GM04503 (cell line): ENCODE results near the gene ARHGEF6.

ENCODE experiments used
- DNase-seq: peaks from one replicate; pipeline ENCODE4 v3.0.0-alpha.2; 2012; ENCODE audit warnings: low read depth

The ARHGEF6 gene

DNA sequence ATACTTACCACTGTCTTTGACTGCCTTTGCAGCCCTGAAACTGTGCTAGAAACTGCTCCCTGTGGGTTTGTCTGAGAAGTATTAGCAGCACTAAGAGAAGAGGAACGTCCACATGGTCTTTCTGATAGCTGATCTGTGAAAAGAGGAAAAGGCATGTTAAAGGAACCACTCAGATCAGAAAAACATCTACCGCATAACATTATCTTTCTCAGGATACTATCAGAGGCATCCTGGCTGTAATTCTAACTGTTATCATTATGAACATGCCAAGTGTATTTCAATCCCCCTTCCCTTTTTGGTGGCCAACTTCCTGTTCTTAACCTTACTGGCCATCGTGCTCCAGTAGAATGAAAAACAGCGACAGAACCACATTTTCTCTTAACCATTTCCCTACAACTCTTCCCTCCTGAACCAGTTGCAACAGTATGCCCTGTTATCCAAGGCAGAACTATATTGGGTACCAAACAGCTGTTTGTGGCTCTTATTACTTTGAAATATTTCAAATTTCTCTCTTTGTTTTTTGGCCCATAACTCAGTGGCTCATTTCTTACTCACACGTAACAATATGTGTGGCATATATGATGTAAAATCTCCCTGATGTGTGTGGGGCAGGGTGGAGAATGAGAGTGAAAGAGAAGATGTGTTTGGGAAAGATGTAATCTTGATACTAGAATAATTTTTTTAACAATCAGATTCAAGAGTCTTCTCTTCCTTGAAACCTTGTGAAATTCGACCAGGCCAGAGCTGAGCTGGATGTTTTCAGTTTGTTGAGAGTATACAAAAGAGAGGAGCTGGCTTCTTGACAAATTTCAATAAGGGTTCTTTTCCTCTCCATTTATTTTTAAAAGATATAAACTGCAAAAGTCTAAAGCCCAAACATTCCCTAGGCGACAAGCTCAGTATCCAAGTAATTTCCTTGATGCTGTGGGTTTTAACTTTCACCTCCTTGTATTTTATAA lies 35.2 kb downstream of the ARHGEF6 start:
- DNase-seq, result no peak

GRCh38 chrX:136742721-136743379 lies 37.9 kb downstream of the ARHGEF6 start:
- no peak for DNase-seq

DNA sequence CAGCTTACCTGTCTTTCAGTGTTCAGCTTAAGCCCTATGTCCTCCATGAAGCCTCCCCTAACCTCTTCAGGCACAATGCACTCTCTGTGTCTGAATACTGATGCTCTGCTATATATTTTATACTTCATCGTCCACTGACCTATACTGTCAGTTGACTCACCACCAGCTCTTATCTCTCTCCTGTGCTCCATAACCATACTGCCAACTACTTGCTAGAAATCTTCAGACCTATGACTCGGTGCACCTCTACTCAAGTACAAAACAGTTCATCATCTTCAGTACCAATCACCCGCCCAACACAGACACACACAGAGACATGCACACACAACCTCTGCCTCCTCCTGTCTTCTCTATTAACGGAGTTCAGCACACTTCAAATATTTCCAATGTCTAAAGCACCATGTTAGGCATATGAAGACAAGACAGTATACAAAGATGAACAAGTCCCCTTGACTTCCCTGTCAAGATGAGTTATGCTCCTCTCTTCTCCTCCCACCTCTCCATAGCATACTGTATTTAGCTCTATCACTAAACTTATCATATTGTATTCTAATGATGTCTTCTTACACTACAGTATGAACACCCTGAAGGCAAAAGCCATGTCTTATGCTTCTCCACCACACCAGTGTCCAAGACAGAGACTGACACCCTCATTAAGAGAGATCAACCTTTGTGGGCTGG lies 42.5 kb downstream of the ARHGEF6 start:
- DNase-seq, result no peak

- no peak for DNase-seq
Observed at GRCh38 chrX:136736690-136737089, 44.0 kb downstream of the ARHGEF6 start.

GRCh38 chrX:136735601-136736000 lies 45.1 kb downstream of the ARHGEF6 start:
- DNase-seq, result no peak

GRCh38 chrX:136733613-136734012 lies 47.1 kb downstream of the ARHGEF6 start:
- no peak for DNase-seq

DNA sequence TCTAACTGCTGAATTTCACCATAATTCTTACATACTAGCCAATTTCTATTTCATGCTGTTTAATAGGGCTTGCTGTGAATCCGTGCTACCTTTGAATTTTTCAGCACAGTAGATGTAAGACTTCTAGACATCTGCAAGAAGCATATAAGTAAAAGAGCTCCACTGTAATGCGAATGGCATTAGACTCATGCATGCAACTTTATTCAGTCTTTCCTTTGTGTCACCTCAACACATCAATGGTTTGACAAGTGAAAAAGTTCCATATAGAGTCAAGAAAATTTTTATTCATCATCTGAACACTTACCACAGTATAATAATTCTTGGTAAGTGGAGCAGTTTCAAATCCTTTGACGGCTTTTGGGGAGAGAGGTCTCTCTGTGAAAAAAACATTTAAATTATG lies 48.9 kb downstream of the ARHGEF6 start:
- no peak for DNase-seq

- DNase-seq, result no peak
Observed at GRCh38 chrX:136731207-136731782, 49.4 kb downstream of the ARHGEF6 start.

- DNase-seq, result no peak
Observed at GRCh38 chrX:136728393-136728792, 52.3 kb downstream of the ARHGEF6 start.

DNA sequence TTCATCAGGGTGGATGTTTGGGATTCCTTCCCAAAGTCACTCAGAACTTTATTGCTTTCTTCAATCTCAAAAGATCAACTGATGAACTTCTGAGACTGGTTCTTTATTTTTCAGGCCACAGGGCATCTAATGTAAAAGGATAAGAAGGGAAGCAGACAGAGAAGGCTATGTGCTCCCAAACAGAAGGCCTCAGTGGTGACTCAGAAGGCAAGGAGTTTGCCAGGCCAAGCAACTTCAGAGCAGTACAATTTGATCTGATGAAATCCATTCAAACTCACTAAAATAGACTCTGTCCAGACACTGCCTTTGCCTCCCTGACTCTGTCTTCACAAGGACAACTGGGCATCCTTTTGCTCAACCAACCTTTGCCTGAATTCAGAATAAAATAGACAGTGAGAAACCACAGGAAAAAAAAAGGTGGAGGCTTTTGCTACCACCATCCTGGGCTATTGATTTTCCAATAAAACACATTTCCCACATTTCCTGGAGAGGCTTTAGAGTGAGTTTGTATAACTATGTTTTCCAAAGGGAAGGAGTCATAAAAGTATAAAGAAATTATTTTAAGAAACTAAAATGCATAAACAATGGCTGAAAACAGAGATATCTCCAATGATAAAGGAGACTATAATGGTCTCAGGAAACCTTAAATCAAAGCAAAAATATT lies 55.2 kb downstream of the ARHGEF6 start:
- peak; percentile 53 for DNase-seq

DNA sequence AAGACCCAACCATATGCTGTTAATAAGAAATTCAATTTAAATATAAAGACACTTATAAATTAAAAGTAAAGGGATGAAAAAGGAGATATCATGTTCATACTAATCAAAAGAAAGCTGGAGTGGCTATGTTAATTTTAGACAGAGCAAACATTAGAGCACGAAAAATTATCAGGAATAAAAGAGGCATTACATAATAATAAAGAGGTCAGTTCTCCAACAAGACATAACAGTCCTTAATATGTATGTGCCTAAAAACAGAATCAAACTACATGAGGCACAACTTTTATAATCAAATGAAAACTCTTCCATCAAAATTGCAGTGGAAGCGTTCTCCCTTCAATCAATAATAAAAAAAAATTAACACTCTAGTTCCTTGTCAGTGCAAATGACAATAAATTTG lies 62.6 kb downstream of the ARHGEF6 start:
- no peak for DNase-seq

GRCh38 chrX:136714626-136715599 lies 65.8 kb downstream of the ARHGEF6 start:
- no peak for DNase-seq

GRCh38 chrX:136712650-136713310 lies 68.0 kb downstream of the ARHGEF6 start:
- DNase-seq, result no peak

DNA sequence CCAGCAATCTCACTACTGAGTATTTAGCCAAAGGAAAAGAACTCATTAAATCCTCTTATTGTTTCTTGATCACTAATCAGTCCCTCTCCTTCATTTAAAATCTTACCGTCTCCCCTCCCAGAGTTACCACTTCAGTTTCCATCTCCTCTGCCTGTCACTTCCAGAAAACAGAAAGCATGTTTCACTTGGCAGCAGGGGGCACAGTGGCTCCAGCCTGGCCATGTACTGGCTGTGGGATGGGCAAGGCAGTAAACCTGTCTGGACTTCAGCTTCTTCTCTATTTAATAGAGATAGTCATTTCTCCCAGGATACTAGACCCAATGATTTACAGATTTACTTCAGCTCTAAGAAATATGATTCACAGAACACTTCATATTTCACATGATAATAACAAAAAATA lies 69.6 kb downstream of the ARHGEF6 start:
- DNase-seq, result no peak

GRCh38 chrX:136710325-136710951 lies 70.3 kb downstream of the ARHGEF6 start:
- DNase-seq, result no peak

DNA sequence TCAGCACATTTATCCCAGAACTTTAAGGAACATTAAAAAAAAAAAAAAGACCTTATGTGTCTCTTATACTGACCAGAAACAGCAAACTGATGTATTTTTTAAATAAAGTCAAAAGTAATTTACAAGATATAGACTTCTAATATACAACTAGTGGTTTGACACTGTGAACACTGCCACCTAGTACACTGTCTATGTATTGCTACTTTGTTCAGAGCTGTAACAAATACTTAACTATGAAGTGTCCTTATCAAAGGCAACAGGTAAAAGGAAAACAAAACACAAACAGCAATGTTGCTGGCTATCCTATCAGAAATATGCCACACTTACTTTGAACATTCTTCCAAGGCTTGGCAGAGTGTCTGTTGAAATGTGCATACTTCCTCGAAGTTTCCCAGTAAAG lies 72.4 kb downstream of the ARHGEF6 start:
- no peak for DNase-seq

DNA sequence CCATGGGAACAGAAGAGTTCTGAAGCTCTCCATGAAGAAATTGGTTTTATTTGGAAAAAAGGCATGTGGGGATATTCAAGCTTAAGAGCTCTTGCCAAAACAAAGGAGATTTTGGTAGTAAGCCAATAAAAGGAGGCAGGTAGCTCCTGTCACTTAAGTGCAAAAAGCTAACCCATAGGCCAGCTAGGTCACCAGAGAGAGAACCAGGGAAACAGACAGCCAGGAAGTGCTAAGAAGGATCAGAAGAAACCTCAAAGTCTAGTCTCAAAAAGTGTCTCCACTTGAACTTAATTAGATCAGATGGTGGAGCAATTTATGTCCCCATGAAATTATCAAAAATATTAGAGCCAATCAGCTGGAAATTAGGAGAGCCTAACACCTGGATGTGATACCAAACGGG lies 83.6 kb downstream of the ARHGEF6 start:
- DNase-seq, result no peak

DNA sequence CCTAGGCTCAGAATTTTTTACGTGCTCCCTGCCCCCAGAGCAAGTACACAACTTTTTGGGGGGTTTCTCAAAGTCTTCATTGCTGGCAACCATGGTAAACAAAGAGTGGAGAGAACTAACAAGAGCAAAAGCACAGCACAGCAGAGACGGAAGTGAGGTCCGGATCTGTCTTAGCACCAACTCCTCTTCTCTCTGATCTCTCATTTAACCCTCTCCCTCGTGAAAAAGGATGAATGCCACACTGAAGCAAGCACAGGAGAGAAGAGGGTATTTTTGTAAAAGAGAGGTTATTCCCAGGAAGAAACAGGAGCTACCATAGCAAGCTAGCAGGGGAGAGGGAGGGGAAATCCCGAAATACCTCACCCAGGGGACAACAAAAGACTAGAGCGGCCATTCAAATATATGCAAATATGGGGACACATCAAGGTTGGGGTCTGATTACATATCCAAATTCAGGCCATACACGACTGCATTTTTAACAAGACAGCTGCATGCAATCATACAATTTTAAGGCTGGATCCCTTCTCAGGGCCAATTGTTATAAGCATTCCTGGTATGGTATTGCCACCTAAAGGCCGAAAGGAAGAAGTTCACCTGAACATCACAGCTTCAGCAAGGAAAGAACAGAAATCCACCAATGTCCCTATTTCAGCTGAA lies 86.2 kb downstream of the ARHGEF6 start:
- peak; percentile 4 for DNase-seq

DNA sequence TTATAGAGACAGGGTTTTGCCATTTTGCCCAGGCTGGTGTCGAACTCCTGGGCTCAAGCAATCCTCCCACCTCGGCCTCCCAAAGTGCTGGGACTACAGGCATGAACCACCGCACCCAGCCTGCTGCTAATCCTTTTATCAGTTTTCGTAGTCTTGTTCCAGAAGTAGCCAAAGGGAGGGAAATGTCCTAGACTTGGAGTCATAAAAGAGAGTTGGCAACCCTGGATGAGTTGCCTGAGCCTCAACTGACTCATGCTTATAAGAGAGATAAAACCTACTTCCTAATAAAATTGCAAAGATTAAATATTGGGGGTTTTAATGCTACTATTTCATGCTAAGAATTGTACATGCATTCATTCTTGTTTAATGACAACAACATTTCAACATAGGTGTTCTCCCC lies 88.5 kb downstream of the ARHGEF6 start:
- no peak for DNase-seq
